DMS 273 (cell line): Measurements from ENCODE around the gene EXOC2.

ENCODE experiments used
- DNase-seq: peaks from one replicate; lab custom pipeline; 2025; ENCODE audit not compliant: unreplicated experiment; lab: John Stamatoyannopoulos, UW

Gene EXOC2

GRCh38 chr6:503610-504362, 189.2 kb downstream of the EXOC2 start:
- no peak for DNase-seq

- no peak for DNase-seq
These were observed 190.2 kb downstream of the EXOC2 start for GRCh38 chr6:502761-503160.

DNA sequence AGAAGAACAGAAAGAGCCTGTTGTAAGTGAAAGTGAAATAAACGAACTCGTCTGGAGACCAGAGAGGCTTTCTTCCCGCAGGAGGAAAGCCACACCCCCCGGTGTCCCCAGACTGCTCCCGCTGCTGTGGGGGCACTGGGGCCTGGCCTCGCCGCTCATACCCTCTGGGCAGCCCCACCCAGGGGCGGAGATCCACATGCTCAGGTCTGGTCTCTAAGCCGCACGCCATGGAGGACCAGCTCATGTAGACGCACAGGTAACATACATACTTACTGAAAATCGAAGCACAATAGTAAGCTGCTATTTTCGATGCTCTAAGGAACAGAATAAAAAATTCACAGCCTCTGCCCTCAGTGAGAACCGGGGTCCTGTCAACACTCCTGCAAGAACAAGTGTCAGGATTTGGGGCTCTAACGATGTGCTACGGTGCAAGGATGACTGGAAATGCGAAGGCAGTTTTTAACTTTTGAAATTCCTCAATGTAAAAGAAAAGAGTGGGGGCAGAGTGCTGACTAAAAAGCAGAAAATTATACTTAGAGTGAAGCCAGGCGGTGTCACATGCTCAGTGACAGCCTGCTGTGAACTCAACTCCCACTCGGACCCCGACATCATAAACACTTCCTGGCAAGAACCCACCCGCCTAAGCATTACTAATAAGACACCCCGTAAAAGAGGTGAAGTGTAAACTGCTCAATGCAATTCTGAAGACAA, 190.9 kb downstream of the EXOC2 start:
- DNase-seq: no peak

DNA sequence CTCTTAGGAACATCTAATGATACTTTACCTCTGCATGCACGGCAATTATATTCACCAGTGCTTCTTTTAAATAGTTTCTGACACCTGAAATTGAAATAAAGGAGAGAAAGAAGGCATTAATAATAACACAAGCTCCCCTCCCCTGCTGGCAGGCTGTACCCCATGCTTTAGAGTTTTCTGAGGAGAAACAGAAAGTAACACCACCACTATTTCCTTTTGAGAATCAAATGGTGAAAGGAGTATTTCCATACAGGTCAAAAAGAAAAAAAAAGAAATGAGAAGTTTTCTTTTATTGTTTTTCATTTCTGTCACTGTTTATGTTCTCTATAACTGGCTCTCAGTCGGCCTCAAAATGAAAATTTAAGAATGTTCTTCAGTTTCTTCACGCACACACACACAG, 193.3 kb downstream of the EXOC2 start:
- DNase-seq: no peak

DNA sequence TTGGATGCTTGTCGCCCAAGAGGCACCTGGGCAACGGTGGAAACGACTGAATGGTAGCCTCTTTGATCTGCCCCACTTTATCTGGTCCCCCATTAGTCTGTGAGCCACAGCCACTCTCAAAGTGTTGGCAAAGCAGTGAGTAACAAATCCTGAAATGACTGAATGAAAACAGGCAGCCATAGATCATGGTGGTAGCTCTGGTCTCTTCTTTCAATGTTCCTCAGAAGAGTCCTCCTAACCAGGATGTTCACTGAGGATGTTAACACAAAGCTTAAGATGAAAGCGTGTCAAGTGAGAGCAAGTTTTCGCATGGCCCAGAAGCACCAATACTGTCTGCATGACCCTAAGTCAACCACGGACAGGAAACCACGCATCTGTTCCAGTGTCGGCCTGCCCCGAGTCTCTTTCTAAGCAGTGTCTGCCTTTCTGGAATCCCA, 194.1 kb downstream of the EXOC2 start:
- DNase-seq: no peak

DNA sequence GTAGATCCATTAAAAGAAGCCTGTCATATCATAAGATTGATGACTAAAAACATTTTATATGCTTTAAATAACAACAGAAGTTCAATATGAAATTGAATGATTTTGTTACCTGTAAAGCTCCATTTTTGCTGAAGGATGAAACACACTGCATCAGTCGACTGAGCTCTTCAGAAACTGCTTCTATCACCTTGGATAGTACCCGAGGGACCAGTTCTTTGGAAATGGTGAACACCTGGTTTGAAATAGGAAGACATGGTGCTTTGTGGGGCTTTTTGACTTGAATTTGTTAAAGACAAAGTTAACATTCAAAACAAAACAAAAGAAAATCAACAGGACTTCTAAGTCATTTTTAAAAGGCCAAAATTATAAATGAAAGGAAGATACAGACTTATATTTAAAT, 195.7 kb downstream of the EXOC2 start:
- DNase-seq: no peak

- no peak for DNase-seq
These were observed 196.3 kb downstream of the EXOC2 start for GRCh38 chr6:496649-497048.

GRCh38 chr6:494394-494793, 198.5 kb downstream of the EXOC2 start:
- no peak for DNase-seq

DNA sequence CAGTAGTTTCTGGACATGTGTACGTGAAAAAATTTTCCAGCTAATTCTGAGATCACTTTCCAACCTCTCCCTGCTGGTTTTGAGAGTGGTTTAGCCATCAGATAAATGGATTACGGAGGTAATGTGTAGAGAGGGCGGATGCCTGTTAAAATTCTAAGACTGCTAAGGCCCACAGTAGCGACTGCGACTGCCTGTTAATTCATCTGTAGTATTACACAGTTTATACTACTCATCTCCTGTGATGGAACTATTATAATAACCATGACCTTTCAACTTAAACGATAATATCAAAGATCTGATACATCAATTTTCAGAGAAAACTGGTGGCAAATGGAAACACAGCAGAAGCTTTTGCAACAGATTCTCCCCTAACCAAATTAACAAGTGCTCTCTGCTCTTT, 199.1 kb downstream of the EXOC2 start:
- no peak for DNase-seq

DNA sequence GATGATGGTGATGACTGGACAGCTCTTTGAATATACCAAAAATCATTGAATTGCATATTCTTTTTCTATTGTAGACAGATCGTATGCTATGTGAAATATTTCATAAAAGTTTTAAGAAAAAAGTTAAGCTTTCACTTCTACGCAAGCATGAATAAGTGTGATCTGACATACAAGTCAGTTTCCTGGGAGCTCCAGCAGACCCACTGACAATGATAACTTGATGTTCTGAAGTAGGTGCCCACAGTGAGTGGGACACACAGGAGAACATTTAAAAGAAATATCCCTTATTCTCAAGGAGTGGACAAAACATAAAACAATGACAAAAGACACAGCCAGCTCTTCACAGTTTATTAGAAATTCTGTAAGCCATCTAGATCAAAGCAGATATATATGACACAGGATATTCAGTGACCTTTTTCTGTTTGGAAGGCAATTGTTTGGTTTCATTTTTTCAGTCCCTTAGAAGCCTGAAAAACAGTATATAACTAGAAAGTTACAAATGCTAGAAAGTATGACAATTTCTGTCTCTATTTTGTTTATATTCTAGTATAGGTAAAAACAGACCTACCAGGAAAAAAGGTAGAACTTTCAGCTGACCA, 200.0 kb downstream of the EXOC2 start:
- DNase-seq: no peak

DNA sequence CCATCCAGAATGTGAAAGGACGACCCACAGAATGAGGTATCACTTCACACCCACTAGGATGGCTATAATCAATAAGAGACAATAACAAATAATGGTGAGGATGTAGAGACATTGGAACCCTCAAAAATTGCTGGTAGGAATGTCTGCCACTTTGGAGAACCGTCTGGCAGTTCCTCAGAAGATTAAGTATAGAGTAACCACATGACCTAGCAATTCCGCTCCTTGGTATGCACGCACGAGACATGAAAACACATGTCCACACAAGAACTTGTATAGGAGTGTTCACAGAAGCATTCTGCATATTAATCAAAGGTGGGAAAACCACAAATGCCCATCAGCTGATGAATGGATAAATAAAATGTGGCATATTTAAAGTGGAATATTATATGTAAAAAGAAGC, 200.8 kb downstream of the EXOC2 start:
- DNase-seq: no peak

GRCh38 chr6:491233-491632, 201.7 kb downstream of the EXOC2 start:
- DNase-seq: no peak

DNA sequence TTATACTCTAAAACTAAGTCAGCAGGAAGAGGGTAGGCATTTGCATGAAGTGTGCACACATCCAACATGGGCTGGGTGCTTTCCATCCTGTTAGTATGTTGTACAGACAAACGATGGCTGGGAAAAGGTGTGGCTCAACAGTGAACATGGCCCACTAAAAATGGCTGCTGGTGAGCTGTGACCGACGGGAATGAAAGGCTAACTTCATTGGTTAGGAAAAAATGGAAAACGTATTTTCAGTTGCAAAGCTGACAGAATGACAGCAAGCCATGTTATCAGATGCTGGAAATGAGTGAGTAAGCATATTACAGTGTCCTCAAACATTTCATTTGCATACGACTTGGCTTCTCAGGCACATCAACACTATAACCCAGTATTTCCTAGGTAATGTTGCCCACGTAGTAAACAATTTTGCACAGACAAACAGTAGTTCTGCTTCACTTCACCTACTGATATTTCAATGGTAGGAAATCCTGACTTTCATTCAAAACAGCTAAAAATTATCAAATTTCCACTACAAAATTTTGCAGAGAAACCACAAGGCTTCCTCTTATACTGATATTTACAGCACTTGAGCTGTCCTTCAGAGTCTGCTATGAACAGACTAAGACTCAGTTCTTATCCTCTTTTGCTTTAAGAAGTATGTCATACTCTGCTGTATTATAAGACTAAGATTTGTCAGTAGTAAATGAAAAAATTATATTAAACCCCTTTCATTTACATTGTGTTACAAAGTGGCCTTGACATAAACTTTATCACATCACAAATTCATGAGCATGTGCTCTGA, 202.5 kb downstream of the EXOC2 start:
- DNase-seq: no peak

GRCh38 chr6:489762-490161, 203.2 kb downstream of the EXOC2 start:
- DNase-seq: no peak

DNA sequence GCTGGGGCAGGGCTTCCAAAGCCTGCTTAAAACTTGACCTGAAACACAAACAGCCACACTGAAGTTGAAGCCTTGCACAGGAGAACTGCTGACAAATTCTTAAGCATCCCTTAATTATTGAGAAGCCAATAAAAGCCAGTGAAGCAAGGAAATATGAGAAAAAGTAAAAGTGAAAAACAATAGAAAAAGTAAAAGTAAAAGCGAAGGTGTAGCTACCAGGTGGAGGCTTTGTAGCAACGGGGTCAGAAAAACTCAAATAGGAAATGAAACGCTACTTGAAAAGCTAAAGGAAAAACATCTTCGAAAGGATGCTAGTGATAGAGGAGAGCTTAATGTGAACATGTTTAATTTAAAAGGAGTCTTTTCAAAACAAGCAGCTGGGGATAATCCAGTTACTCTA, 203.9 kb downstream of the EXOC2 start:
- no peak for DNase-seq

GRCh38 chr6:487956-488355, 205.0 kb downstream of the EXOC2 start:
- no peak for DNase-seq

- DNase-seq: no peak
These were observed 207.2 kb downstream of the EXOC2 start for GRCh38 chr6:485655-486170.

- DNase-seq: no peak
These were observed 208.2 kb downstream of the EXOC2 start for GRCh38 chr6:484746-485145.

- DNase-seq: no peak
These were observed 208.7 kb downstream of the EXOC2 start for GRCh38 chr6:484086-484745.

DNA sequence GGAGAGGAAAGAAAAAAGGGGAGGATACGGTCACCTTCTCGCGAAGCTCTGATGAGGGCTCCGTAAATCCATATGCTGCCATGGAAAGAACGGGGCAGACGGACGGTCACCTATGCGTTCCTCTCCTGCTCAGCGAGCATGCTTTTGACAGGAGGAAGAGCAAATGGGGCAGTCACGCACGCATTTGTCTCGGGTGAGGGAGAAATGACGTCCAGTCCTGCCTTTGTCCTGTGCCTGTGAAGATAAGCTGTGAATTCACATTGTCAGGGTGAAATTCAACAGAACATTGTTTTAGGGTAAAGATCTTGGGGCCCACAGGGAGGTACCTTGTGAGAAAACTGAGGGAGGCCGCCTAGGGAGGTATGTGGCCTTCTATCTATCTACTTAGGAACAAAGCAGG, 217.6 kb downstream of the EXOC2 start:
- DNase-seq: no peak
